HG02973 (cell line): ENCODE data around the gene RARS2.

ENCODE experiments used
- ATAC-seq: cut with Tn5 transposase; IDR thresholded peaks from one replicate; pipeline ENCODE4 v1.9.1; 2021; ENCODE audit warnings: moderate library complexity; ENCODE audit not compliant: unreplicated experiment

Gene RARS2

GRCh38 chr6:87574237-87574804, 15.5 kb downstream of the RARS2 start:
- ATAC-seq, result peak; percentile 55

- ATAC-seq, result no peak
Measured at GRCh38 chr6:87573307-87574024, 16.3 kb downstream of the RARS2 start.

GRCh38 chr6:87572883-87573282, 16.9 kb downstream of the RARS2 start:
- ATAC-seq, result no peak

- no peak for ATAC-seq
Measured at GRCh38 chr6:87572021-87572420, 17.8 kb downstream of the RARS2 start.

- no peak for ATAC-seq
Measured at GRCh38 chr6:87561017-87561416, 28.8 kb downstream of the RARS2 start.

GRCh38 chr6:87558446-87558845, 31.3 kb downstream of the RARS2 start:
- ATAC-seq, result no peak

DNA sequence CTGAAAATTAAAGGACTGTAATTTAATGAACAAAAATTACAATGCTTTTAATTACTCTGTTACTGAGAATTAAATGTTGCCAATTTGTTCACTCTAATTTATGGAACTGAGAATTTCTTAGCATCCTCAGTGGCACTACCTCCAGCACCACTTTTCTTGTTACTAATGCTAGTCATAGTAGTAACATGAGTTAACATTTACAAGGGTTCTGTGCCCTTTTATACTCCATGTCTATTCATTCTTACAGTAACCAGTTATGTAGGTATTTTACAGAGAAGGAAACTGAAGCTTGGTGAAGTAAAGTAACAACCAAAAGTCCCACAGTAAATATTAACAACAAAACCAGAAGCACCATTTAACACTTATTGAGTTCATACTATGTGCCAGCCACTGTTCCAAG, 34.3 kb downstream of the RARS2 start:
- ATAC-seq, result no peak

DNA sequence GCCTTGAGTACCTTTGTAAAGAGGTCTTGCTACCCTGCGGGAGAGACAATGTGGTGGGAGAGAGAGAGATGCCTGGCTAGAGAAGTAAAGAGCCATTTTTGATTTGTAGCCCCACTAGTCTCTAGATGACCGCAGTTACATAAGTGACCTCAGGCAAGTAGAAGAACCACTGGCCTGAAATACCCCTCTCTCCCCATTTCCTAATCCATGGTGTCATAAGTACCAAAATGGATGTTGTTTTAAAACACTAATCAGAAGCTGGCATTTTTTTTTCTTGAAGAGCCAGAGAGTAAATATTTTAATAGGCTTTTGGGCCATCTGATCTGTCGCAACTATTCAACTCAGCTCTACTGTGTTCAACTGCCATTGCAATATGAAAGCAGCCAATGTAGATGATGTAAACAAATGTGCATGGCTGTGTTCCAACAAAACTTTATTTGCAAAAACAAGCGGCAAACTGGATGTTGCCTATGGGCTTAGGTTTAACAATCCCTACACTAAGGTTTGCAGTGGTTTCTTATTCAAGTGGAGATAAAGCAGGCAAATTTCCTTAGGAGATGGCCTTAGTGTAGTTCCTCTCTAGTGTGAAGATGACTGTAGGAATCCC, 36.5 kb downstream of the RARS2 start:
- no peak for ATAC-seq

DNA sequence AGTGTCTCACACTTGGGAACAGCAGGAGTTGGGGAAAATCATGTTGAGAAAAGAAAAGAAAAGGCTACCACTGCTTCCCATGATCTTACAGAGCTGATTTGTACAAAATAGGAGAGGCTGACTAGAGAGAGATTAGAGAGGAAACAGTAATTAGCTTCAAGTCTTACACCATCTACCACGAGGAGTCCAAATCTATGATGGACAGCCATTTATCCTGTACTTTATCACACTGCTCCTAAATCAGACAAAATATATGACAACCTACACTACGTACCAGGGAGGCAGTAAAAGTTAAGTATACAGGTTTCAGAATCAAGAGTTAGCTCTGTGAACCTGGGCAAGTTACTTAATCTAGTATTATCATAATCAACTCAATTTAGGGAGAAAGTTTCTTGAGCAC, 38.0 kb downstream of the RARS2 start:
- ATAC-seq, result no peak

GRCh38 chr6:87544474-87544735, 45.4 kb downstream of the RARS2 start:
- no peak for ATAC-seq

DNA sequence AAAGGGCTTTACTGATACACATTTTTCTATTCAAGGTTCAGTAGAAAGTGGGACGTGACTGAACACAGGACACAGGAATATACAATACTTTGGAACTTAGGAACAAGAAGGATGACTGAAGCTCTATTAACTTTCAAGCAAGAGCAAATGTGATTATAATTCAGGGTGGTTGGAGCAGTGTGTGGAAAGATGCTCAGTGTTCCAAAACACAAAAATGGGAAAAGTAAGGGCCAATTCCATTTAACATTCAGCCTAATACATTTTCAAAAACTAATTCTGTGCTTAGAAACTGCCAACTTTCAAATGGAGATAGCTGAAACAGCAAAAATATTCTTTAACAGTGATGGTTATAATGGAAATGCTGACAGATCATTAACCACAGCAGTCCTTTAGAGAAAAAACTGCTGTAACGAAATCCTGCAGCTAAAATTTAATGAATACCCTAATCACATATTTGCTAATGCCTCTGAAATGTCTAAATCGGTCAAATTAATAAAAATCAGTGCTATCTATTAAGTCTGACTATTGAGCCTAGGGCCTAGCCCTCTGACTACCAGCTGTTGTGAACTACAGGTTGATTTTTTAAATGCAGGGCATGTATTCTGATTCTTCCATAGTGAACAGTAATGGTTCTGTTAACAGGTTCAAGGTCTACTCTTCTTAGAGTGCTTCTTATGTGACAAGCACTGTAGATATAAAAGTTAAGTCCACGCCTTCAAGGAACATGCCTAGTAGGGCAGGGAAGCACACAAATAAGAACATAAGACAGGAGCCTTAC, 45.9 kb downstream of the RARS2 start:
- ATAC-seq, result no peak

- no peak for ATAC-seq
Measured at GRCh38 chr6:87541744-87542143, 48.0 kb downstream of the RARS2 start.

GRCh38 chr6:87541041-87541440, 48.7 kb downstream of the RARS2 start:
- no peak for ATAC-seq

- ATAC-seq, result no peak
Measured at GRCh38 chr6:87540539-87540938, 49.2 kb downstream of the RARS2 start.

- ATAC-seq, result no peak
Measured at GRCh38 chr6:87539554-87539953, 50.2 kb downstream of the RARS2 start.

GRCh38 chr6:87538510-87539260, 51.1 kb downstream of the RARS2 start:
- no peak for ATAC-seq

GRCh38 chr6:87534377-87535047, 55.3 kb downstream of the RARS2 start:
- ATAC-seq, result no peak

DNA sequence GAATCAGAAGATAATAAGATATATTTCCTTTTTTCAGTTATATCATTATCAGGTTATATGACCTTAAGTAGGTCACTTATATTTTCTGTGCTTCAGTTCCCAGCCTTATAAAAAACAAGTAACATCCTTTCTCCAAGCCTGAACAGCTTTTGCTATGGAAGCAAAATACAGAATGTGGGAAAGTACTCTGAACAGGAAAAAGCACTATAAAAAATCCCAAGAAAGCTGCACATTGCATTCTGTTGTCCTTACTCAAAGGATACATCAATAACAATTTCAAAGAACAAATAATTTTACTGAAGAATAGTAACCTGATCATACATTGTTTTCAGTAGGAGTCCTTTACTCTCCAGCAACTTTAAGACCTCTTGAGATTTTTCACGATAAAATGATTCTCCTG, 60.6 kb downstream of the RARS2 start:
- ATAC-seq, result no peak

DNA sequence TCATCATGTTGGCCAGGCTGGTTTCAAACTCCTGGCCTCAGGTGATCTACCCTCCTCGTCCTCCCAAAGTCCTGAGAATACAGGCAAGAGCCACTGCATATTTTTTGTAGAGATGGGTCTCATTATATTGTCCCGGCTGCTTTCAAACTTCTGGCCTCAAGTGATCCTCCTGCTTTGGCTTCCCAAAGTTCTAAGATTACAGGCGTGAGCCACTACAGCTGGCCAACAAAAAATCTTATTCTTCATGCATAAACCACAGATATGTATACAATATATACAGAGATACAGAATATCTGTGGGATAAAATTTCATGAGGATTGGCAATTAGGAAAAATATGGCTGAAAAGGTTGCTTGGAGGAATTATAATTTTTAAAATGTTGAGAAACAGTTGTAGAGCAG, 67.1 kb downstream of the RARS2 start:
- ATAC-seq, result no peak

DNA sequence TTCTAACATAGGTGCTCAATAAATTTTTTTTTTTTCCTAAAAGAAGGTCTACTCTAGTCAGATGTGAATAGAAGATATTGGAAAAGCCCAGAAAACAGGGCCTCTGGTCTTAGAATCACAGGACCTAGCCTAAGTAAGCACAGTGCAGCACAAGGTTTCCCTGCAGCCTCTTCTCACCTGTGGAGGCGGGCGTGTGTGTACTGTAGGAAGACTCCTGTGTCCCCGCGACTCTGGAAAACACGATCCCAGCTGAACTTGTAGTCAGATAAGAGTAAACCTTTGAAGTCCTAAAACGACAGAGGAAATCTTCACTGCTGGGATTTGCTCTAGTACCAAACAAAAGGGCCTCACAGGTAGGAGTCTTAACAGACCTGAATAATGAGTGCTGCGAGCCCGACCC, 71.3 kb downstream of the RARS2 start:
- ATAC-seq, result no peak

GRCh38 chr6:87514831-87515230, 75.0 kb downstream of the RARS2 start:
- no peak for ATAC-seq
